Measurements from ENCODE around the gene ACTR2. TPM values are rescaled to one million over a fixed set of nuclear protein-coding genes. Genes with fewer than 3 reads are reported as not detected.
"Not testable (repeated sequence)": the region's sequence is repeated elsewhere in the genome, so short reads cannot be mapped to it uniquely, and the experiment has no call there.

ACTR2 gene
- total RNA-seq, 2 experiments from 2014 or later: 382 to 399 TPM

GRCh38 chr2:65212619-65213018, 15.0 kb upstream of the ACTR2 start:
- Mint-ChIP-seq H3K4me1 (no peaks in the 10 kb centered on the region), H3K4me3 (no peak overlapping the region), H3K27me3 (no peaks in the 10 kb centered on the region), H3K27ac (no peak overlapping the region), H3K9me3 (no peaks in the 10 kb centered on the region), H3K36me3 (peaks cover 2% of the 10 kb centered on the region)
- POLR2A ChIA-PET: no interaction called here
- DNase-seq (no peak), ATAC-seq (ENCODE audit: low read depth) (no peak)

- H3K9me3 Mint-ChIP-seq: no peaks in the 10 kb centered on the region
- DNase-seq: no peak
- no peak overlapping the region for H3K4me3 Mint-ChIP-seq
- no peak for ATAC-seq (ENCODE audit: low read depth)
- H3K27ac Mint-ChIP-seq: no peak overlapping the region
- no peaks in the 10 kb centered on the region for H3K27me3 Mint-ChIP-seq
- POLR2A ChIA-PET: no interaction called here
- H3K4me1 Mint-ChIP-seq: no peaks in the 10 kb centered on the region
- H3K36me3 Mint-ChIP-seq: peaks cover 2% of the 10 kb centered on the region
These were observed 14.6 kb upstream of the ACTR2 start for GRCh38 chr2:65213035-65213434.

- H3K36me3 Mint-ChIP-seq: peaks cover 4% of the 10 kb centered on the region
- H3K4me1 Mint-ChIP-seq: no peaks in the 10 kb centered on the region
- no peak overlapping the region for H3K4me3 Mint-ChIP-seq
- H3K9me3 Mint-ChIP-seq: no peaks in the 10 kb centered on the region
- DNase-seq (no peak), ATAC-seq (ENCODE audit: low read depth) (no peak)
- no peak overlapping the region for H3K27ac Mint-ChIP-seq
- H3K27me3 Mint-ChIP-seq: no peaks in the 10 kb centered on the region
- POLR2A ChIA-PET: interaction anchor here (2.7 kb wide), 1 partner anchor 13 kb away, joined by 13 read pairs; the partner anchor contains the start of gene ACTR2
These were observed 13.3 kb upstream of the ACTR2 start for GRCh38 chr2:65214361-65214760.

GRCh38 chr2:65214843-65215242, 12.8 kb upstream of the ACTR2 start:
- peaks cover 5% of the 10 kb centered on the region for H3K36me3 Mint-ChIP-seq
- no peaks in the 10 kb centered on the region for H3K27me3 Mint-ChIP-seq
- no peak for DNase-seq
- POLR2A ChIA-PET: interaction anchor here (2.7 kb wide), 1 partner anchor 12 kb away, joined by 13 read pairs; the partner anchor contains the start of gene ACTR2
- H3K9me3 Mint-ChIP-seq: no peaks in the 10 kb centered on the region
- H3K27ac Mint-ChIP-seq: no peak overlapping the region
- ATAC-seq (ENCODE audit: low read depth): no peak
- no peak overlapping the region for H3K4me3 Mint-ChIP-seq
- no peaks in the 10 kb centered on the region for H3K4me1 Mint-ChIP-seq

- ATAC-seq (ENCODE audit: low read depth) (no peak), DNase-seq (no peak)
- H3K9me3 Mint-ChIP-seq: no peaks in the 10 kb centered on the region
- peaks cover 5% of the 10 kb centered on the region for H3K36me3 Mint-ChIP-seq
- no peak overlapping the region for H3K27ac Mint-ChIP-seq
- no peaks in the 10 kb centered on the region for H3K4me1 Mint-ChIP-seq
- no peak overlapping the region for H3K4me3 Mint-ChIP-seq
- POLR2A ChIA-PET: interaction anchor here (2.7 kb wide), 1 partner anchor 11 kb away, joined by 13 read pairs; the partner anchor contains the start of gene ACTR2
- no peaks in the 10 kb centered on the region for H3K27me3 Mint-ChIP-seq
These were observed 11.7 kb upstream of the ACTR2 start for GRCh38 chr2:65215946-65216345.

- H3K9me3 Mint-ChIP-seq: no peaks in the 10 kb centered on the region
- H3K36me3 Mint-ChIP-seq: peaks cover 5% of the 10 kb centered on the region
- no peak for DNase-seq
- H3K27me3 Mint-ChIP-seq: no peaks in the 10 kb centered on the region
- POLR2A ChIA-PET: no interaction called here
- H3K27ac Mint-ChIP-seq: no peak overlapping the region
- no peak overlapping the region for H3K4me3 Mint-ChIP-seq
- H3K4me1 Mint-ChIP-seq: no peaks in the 10 kb centered on the region
- no peak for ATAC-seq (ENCODE audit: low read depth)
These were observed 7.0 kb upstream of the ACTR2 start for GRCh38 chr2:65220432-65221131.

GRCh38 chr2:65221275-65221674, 6.4 kb upstream of the ACTR2 start:
- POLR2A ChIA-PET; H3K4me1 Mint-ChIP-seq; H3K9me3 Mint-ChIP-seq; H3K27me3 Mint-ChIP-seq; H3K36me3 Mint-ChIP-seq; DNase-seq; H3K4me3 Mint-ChIP-seq; ATAC-seq (ENCODE audit: low read depth); H3K27ac Mint-ChIP-seq: not testable (repeated sequence)

GRCh38 chr2:65227020-65227455, 593 bp upstream of the ACTR2 start:
- DNase-seq: no peak
- peak; percentile 17 for ATAC-seq (ENCODE audit: low read depth)

GRCh38 chr2:65228263-65228750, 676 bp downstream of the ACTR2 start:
- Mint-ChIP-seq H3K4me1 (peaks cover 32% of the 10 kb centered on the region), H3K36me3 (peaks cover 18% of the 10 kb centered on the region), H3K27me3 (no peaks in the 10 kb centered on the region), H3K4me3 (peak overlapping the region; percentile 99), H3K27ac (peak overlapping the region; percentile 96), H3K9me3 (no peaks in the 10 kb centered on the region)
- peak; percentile 34 for ATAC-seq (ENCODE audit: low read depth)
- DNase-seq: no peak
- POLR2A ChIA-PET: interaction anchor here (1.2 to 3.5 kb wide), 10 partner anchors 13 to 282 kb away, joined by 3 to 43 read pairs (median 6); partner anchors contain the start of genes CEP68 and RAB1A

More at GRCh38 chr2:65227020-65227455, 593 bp upstream of the ACTR2 start:
- H3K4me1 Mint-ChIP-seq: peaks cover 22% of the 10 kb centered on the region
- H3K4me3 Mint-ChIP-seq: peak overlapping the region; percentile 99
- POLR2A ChIA-PET: interaction anchor here (0.6 to 3.5 kb wide), 32 partner anchors 9 to 1371 kb away, joined by 3 to 43 read pairs (median 4); partner anchors contain the start of genes CEP68, RAB1A, SERTAD2 and SPRED2
- peaks cover 14% of the 10 kb centered on the region for H3K36me3 Mint-ChIP-seq
- H3K9me3 Mint-ChIP-seq: no peaks in the 10 kb centered on the region
- no peaks in the 10 kb centered on the region for H3K27me3 Mint-ChIP-seq
- H3K27ac Mint-ChIP-seq: peak overlapping the region; percentile 99

- Mint-ChIP-seq H3K36me3 (peaks cover 24% of the 10 kb centered on the region), H3K27ac (peak overlapping the region; percentile 68), H3K4me3 (peak overlapping the region; percentile 47), H3K27me3 (no peaks in the 10 kb centered on the region), H3K4me1 (peaks cover 41% of the 10 kb centered on the region), H3K9me3 (no peaks in the 10 kb centered on the region)
- POLR2A ChIA-PET: no interaction called here
- ATAC-seq (ENCODE audit: low read depth): no peak
- DNase-seq: no peak
These were observed 3.5 kb downstream of the ACTR2 start for GRCh38 chr2:65231121-65231520.

- peaks cover 24% of the 10 kb centered on the region for H3K36me3 Mint-ChIP-seq
- DNase-seq: no peak
These were observed 4.4 kb downstream of the ACTR2 start for GRCh38 chr2:65231892-65232477.

GRCh38 chr2:65232636-65233035, 5.0 kb downstream of the ACTR2 start:
- Mint-ChIP-seq H3K36me3 (peaks cover 24% of the 10 kb centered on the region), H3K4me3 (peak overlapping the region; percentile 62), H3K4me1 (peaks cover 42% of the 10 kb centered on the region), H3K27me3 (no peaks in the 10 kb centered on the region), H3K9me3 (no peaks in the 10 kb centered on the region), H3K27ac (peak overlapping the region; percentile 68)
- POLR2A ChIA-PET: no interaction called here
- ATAC-seq (ENCODE audit: low read depth): peak; percentile 40
- DNase-seq: no peak

More at GRCh38 chr2:65231892-65232477, 4.4 kb downstream of the ACTR2 start:
- peaks cover 40% of the 10 kb centered on the region for H3K4me1 Mint-ChIP-seq
- H3K27me3 Mint-ChIP-seq: no peaks in the 10 kb centered on the region
- H3K4me3 Mint-ChIP-seq: peak overlapping the region; percentile 62
- no peaks in the 10 kb centered on the region for H3K9me3 Mint-ChIP-seq
- POLR2A ChIA-PET: no interaction called here
- peak overlapping the region; percentile 68 for H3K27ac Mint-ChIP-seq
- ATAC-seq (ENCODE audit: low read depth): no peak

GRCh38 chr2:65240657-65241056, 13.0 kb downstream of the ACTR2 start:
- H3K36me3 Mint-ChIP-seq: peaks cover 10% of the 10 kb centered on the region
- no peak overlapping the region for H3K4me3 Mint-ChIP-seq
- no peaks in the 10 kb centered on the region for H3K9me3 Mint-ChIP-seq
- POLR2A ChIA-PET: no interaction called here
- peaks cover 20% of the 10 kb centered on the region for H3K4me1 Mint-ChIP-seq
- H3K27ac Mint-ChIP-seq: no peak overlapping the region
- no peak for ATAC-seq (ENCODE audit: low read depth)
- no peaks in the 10 kb centered on the region for H3K27me3 Mint-ChIP-seq
- no peak for DNase-seq
